Peyer's patch (tissue), 4 donors: ENCODE results near the gene ADGRL3. TPM values are rescaled to one million over a fixed set of nuclear protein-coding genes. Genes with fewer than 3 reads are reported as not detected.

Experiments
- DNase-seq, 3 donors: peaks; one replicate each; pipeline ENCODE4 v3.0.0-alpha.2; 2017 to 2019
- H3K27ac ChIP-seq, 4 donors: fragments of 200-600 bp; sonication (generic); one replicate each; pipeline ENCODE4 v1.5.1; 2016 to 2019
- H3K27me3 ChIP-seq, 2 donors: fragments of 200-600 bp; sonication (generic); one replicate each; pipeline ENCODE4 v1.5.1; 2019
- H3K36me3 ChIP-seq, 3 donors: fragments of 200-600 bp; sonication (generic); one replicate each; pipeline ENCODE4 v1.5.1; 2016 to 2019
- H3K4me1 ChIP-seq, 4 donors: fragments of 200-600 bp; sonication (generic); one replicate each; pipeline ENCODE4 v1.5.1; 2016 to 2019
- H3K4me3 ChIP-seq, 4 donors: fragments of 200-600 bp; sonication (generic); 1 replicate in 3 of 4; 2 replicates in 1 of 4; pipeline ENCODE4 v1.5.1; 2016 to 2019; ENCODE audit warnings: mild to moderate bottlenecking in 1 of 4
- H3K9me3 ChIP-seq, 4 donors: fragments of 200-600 bp; sonication (generic); one replicate each; pipeline ENCODE4 v1.5.1; 2016 to 2019; ENCODE audit warnings: mild to moderate bottlenecking in 1 of 4
- CTCF ChIP-seq, 6 experiments: fragments of 450-650 bp in 4 of 6; fragments of 200-600 bp in 2 of 6; sonication (generic) in 1 of 6; IDR thresholded peaks; one replicate each; pipeline ENCODE4 v1.5.1; 2017 to 2019; ENCODE audit warnings: antibody characterized with exemption in 6 of 6, mild to moderate bottlenecking in 3 of 6, moderate library complexity in 1 of 6
- POLR2A ChIP-seq, 2 donors: fragments of 450-650 bp; IDR thresholded peaks; one replicate each; pipeline ENCODE4 v1.5.1; 2017; ENCODE audit warnings: antibody characterized with exemption in 2 of 2, mild to moderate bottlenecking in 2 of 2, moderate library complexity in 2 of 2
- total RNA-seq, 4 donors: library from RNA; depleted of rRNA; stranded (reverse); fragments of >200 nt; gene quantifications; one replicate each; pipeline ENCODE4 v1.1.0, GENCODE V29; 2016

Gene ADGRL3
- total RNA-seq, 4 donors from 2014 or later = 3.7 to 39.6 (median 9.1) TPM

- H3K4me1 ChIP-seq = no peaks in the 10 kb centered on the region
- no peaks in the 10 kb centered on the region for H3K36me3 ChIP-seq
- DNase-seq = no peak
- no peak overlapping the region for H3K4me3 ChIP-seq
- H3K27me3 ChIP-seq = no peaks in the 10 kb centered on the region
- TF ChIP-seq POLR2A (IDR thresholded peaks at IDR 0.05) (no peak), CTCF (IDR thresholded peaks at IDR 0.05) (no peak)
- no peaks in the 10 kb centered on the region for H3K9me3 ChIP-seq
- H3K27ac ChIP-seq = no peak overlapping the region
These were observed 243.8 kb downstream of the ADGRL3 start for GRCh38 chr4:61443813-61444510.

- TF ChIP-seq CTCF (IDR thresholded peaks at IDR 0.05) = no peak
- TF ChIP-seq POLR2A (IDR thresholded peaks at IDR 0.05) = no peak
- DNase-seq = no peak
These were observed 245.4 kb downstream of the ADGRL3 start for GRCh38 chr4:61445374-61446063.

DNA sequence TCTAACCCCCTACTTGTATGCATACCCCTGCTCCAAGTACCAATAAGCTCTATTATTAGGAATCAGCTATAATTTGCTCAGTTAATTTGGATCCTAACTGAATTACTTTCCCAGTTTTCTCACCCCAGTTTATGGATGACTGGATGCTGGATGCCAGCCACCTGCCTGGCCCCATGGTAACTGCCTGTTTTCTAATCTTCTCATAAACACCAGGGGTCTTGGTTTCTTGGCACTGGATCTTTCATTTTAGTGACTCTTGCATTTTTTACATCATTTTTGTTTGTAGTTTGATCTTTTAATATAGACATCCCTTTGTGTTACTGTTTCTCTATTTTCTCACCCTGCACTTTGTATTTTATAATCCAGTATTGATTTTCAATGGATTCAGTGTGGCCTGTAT, 246.8 kb downstream of the ADGRL3 start:
- H3K27ac ChIP-seq = no peak overlapping the region
- DNase-seq = no peak
- no peaks in the 10 kb centered on the region for H3K27me3 ChIP-seq
- TF ChIP-seq CTCF (IDR thresholded peaks at IDR 0.05) (no peak), POLR2A (IDR thresholded peaks at IDR 0.05) (no peak)
- H3K9me3 ChIP-seq = no peaks in the 10 kb centered on the region
- H3K4me1 ChIP-seq = no peaks in the 10 kb centered on the region
- no peak overlapping the region for H3K4me3 ChIP-seq
- no peaks in the 10 kb centered on the region for H3K36me3 ChIP-seq

More at GRCh38 chr4:61445374-61446063, 245.4 kb downstream of the ADGRL3 start:
- Histone ChIP-seq H3K4me3 (no peak overlapping the region), H3K36me3 (no peaks in the 10 kb centered on the region), H3K27ac (peak overlapping the region in 1 of 4 donors; percentile 15), H3K9me3 (no peaks in the 10 kb centered on the region), H3K27me3 (no peaks in the 10 kb centered on the region), H3K4me1 (no peaks in the 10 kb centered on the region)

GRCh38 chr4:61447918-61448317, 247.8 kb downstream of the ADGRL3 start:
- Histone ChIP-seq H3K4me3 (no peak overlapping the region), H3K4me1 (no peaks in the 10 kb centered on the region), H3K9me3 (no peaks in the 10 kb centered on the region), H3K36me3 (no peaks in the 10 kb centered on the region), H3K27ac (no peak overlapping the region), H3K27me3 (no peaks in the 10 kb centered on the region)
- TF ChIP-seq CTCF (IDR thresholded peaks at IDR 0.05) (no peak), POLR2A (IDR thresholded peaks at IDR 0.05) (no peak)
- DNase-seq = no peak

DNA sequence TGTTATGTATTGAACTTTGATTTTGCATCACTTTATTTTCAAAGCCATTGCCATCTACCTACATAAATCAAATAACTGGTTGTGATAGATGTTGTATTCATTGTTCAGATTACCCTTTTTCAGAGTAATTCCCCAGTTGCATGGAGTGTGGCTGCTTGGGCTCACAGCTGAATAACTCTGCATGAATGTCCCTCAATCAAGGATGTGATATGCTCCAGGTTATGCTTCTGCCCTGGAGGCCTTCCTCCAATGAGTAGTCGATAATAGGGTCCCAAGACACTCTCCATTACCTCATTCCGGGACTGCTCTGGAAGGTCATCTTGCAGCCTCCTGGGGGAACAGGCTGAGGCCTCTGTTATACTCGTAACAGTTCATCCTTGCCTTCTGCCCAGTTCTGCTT, 251.8 kb downstream of the ADGRL3 start:
- no peak overlapping the region for H3K27ac ChIP-seq
- no peaks in the 10 kb centered on the region for H3K27me3 ChIP-seq
- H3K4me3 ChIP-seq = no peak overlapping the region
- no peak for DNase-seq
- no peaks in the 10 kb centered on the region for H3K4me1 ChIP-seq
- TF ChIP-seq POLR2A (IDR thresholded peaks at IDR 0.05) (no peak), CTCF (IDR thresholded peaks at IDR 0.05) (no peak)
- H3K9me3 ChIP-seq = no peaks in the 10 kb centered on the region
- H3K36me3 ChIP-seq = no peaks in the 10 kb centered on the region
